Esophagus squamous epithelium (tissue), 5 donors: Measurements from ENCODE around the gene STXBP6. TPM values are rescaled to one million over a fixed set of nuclear protein-coding genes. Genes with fewer than 3 reads are reported as not detected.

Source experiments
- DNase-seq: peaks from one replicate; lab custom pipeline; 2025; lab: John Stamatoyannopoulos, UW
- H3K27ac ChIP-seq, 4 donors: fragments of 200-600 bp; sonication (generic); one replicate each; pipeline ENCODE4 v1.5.1; 2016 to 2019; ENCODE audit warnings: mild to moderate bottlenecking in 1 of 4
- H3K27me3 ChIP-seq, 4 donors: fragments of 200-600 bp; sonication (generic); 1 replicate in 3 of 4; 2 replicates in 1 of 4; pipeline versions ENCODE4 v1.5.1 to v1.6.0; 2017 to 2021; ENCODE audit warnings: antibody characterized with exemption in 1 of 4
- H3K36me3 ChIP-seq, 3 donors: fragments of 200-600 bp; sonication (generic); one replicate each; pipeline ENCODE4 v1.5.1; 2016 to 2019
- H3K4me1 ChIP-seq, 3 donors: fragments of 200-600 bp; sonication (generic); one replicate each; pipeline ENCODE4 v1.5.1; 2017 to 2019
- H3K4me3 ChIP-seq, 4 donors: fragments of 200-600 bp; sonication (generic); 1 replicate in 3 of 4; 2 replicates in 1 of 4; pipeline ENCODE4 v1.5.1; 2016 to 2019; ENCODE audit warnings: mild to moderate bottlenecking in 2 of 4, moderate library complexity in 1 of 4
- H3K9me3 ChIP-seq, 3 donors: fragments of 200-600 bp; sonication (generic); one replicate each; pipeline ENCODE4 v1.5.1; 2016 to 2019
- POLR2A ChIP-seq, 4 donors: fragments of 450-650 bp; IDR thresholded peaks; one replicate each; pipeline ENCODE4 v1.6.1; 2017; ENCODE audit warnings: antibody characterized with exemption in 4 of 4, mild to moderate bottlenecking in 4 of 4, moderate library complexity in 3 of 4
- WGBS, 2 donors: methylation state at CpG; one replicate each; pipeline ENCODE4 v1.1.5; 2018; 5-methylcytosine and 5-hydroxymethylcytosine counted together
- intact Hi-C: fragments of 100-400 bp; cut with DNase I; formaldehyde crosslinking; loops from one replicate; pipeline ENCODE4 v1.15.0; 2022
- total RNA-seq, 4 donors: library from RNA; depleted of rRNA; stranded (reverse); fragments of >200 nt; gene quantifications; one replicate each; pipeline ENCODE4 v1.1.0, GENCODE V29; 2016
- TF ChIP-seq, protein P1 (sequence below), 6 experiments: fragments of 450-650 bp in 4 of 6; fragments of 200-600 bp in 2 of 6; sonication (generic) in 2 of 6; IDR thresholded peaks; one replicate each; pipeline ENCODE4 v1.5.1; 2016 to 2019; ENCODE audit warnings: antibody characterized with exemption in 6 of 6, mild to moderate bottlenecking in 4 of 6, moderate library complexity in 4 of 6
- donor health status: DM: yes; HTN: yes; CAD: no.

The STXBP6 gene
- total RNA-seq, 4 donors from 2014 or later, result 1.2 to 9.7 (median 2.8) TPM

DNA sequence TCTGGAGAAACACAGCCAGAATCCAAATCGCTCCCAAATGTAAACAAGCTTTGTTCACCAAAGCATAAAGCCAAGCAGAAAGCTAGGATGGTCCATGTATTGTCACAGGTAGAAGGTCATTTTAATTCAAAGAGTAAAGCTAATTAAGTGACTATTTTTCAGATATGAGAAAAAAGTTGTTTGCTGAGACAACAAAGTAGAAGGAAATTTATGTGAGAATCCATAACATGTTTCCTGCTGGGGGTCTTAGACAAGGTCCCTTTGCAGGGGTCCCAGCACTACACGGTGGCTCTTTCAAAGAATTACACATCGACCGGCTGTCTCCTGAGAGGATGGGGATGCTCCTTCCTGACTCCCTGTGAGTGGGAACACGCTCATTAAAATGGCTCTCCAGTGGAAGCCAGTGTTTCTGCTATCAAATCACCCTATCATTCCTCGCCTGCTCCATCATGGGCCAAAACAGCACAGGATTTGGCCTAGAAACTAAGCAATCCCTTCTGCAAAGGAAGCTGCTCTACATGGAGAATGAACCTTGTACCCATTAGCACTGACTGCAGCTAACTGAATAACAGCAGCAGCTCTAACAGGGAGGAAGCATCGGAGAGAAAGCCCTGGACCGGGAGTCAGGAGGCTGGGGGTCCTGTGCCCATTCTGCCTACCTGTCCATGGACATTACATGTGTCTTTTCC, 175.3 kb downstream of the STXBP6 start:
- DNase-seq, result no peak
- Histone ChIP-seq H3K4me3 (no peak overlapping the region), H3K9me3 (no peaks in the 10 kb centered on the region), H3K4me1 (peaks cover 0 to 4% (median 0%) of the 10 kb centered on the region in 3 donors), H3K36me3 (no peaks in the 10 kb centered on the region), H3K27ac (no peak overlapping the region), H3K27me3 (no peaks in the 10 kb centered on the region)
- TF ChIP-seq, protein P1, sequence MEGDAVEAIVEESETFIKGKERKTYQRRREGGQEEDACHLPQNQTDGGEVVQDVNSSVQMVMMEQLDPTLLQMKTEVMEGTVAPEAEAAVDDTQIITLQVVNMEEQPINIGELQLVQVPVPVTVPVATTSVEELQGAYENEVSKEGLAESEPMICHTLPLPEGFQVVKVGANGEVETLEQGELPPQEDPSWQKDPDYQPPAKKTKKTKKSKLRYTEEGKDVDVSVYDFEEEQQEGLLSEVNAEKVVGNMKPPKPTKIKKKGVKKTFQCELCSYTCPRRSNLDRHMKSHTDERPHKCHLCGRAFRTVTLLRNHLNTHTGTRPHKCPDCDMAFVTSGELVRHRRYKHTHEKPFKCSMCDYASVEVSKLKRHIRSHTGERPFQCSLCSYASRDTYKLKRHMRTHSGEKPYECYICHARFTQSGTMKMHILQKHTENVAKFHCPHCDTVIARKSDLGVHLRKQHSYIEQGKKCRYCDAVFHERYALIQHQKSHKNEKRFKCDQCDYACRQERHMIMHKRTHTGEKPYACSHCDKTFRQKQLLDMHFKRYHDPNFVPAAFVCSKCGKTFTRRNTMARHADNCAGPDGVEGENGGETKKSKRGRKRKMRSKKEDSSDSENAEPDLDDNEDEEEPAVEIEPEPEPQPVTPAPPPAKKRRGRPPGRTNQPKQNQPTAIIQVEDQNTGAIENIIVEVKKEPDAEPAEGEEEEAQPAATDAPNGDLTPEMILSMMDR (IDR thresholded peaks at IDR 0.05), result no peak
- TF ChIP-seq POLR2A (IDR thresholded peaks at IDR 0.05), result no peak
- intact Hi-C loops, result no loop called here
- WGBS, 2 donors, result 86 to 91% methylated on average over 6 to 7 of the region's 8 CpGs

GRCh38 chr14:24873551-24873950, 176.4 kb downstream of the STXBP6 start:
- TF ChIP-seq, protein P1 (IDR thresholded peaks at IDR 0.05), result no peak
- TF ChIP-seq POLR2A (IDR thresholded peaks at IDR 0.05), result no peak
- peaks cover 0 to 4% (median 0%) of the 10 kb centered on the region in 3 donors for H3K4me1 ChIP-seq
- DNase-seq, result no peak
- H3K4me3 ChIP-seq, result no peak overlapping the region
- intact Hi-C loops, result no loop called here
- no peaks in the 10 kb centered on the region for H3K9me3 ChIP-seq
- 64 to 81% methylated on average over 5 of the region's 5 CpGs for WGBS, 2 donors
- H3K27ac ChIP-seq, result no peak overlapping the region
- no peaks in the 10 kb centered on the region for H3K27me3 ChIP-seq
- H3K36me3 ChIP-seq, result no peaks in the 10 kb centered on the region

DNA sequence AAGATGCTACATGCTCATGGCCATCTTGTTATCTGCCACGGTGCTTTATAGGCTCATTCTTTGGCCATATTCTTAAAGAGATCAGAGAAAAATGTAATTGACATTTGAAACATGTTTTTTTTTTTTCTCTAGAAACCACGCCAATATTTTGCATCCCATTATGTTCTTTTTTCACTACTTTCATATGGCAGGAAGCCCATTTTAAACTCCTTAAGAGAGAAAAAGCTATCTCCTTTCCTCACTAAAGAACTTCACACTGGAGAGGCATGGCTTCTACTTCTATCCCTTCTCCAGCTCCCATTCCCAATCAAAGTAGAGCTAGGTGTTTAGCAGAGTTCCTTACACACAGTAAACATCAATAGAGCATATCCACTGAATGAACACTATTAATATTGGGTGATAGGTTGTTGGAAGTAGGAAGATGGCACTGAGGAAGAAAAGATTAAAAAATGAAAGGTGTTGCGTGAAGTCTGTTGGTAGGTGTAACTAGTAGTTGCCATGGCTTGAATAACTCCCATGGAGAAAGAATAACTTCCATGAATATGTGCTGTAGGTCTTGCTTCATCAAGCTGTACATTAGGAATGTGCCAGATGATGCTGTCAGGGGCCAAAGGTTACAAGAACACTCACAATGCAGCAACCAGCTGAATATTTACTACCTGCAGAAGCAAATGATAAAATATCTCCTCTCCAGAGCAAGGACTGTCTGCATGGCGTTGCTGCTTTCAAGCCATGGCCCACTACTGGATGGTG, 178.8 kb downstream of the STXBP6 start:
- TF ChIP-seq, protein P1 (IDR thresholded peaks at IDR 0.05), result no peak
- TF ChIP-seq POLR2A (IDR thresholded peaks at IDR 0.05), result no peak
- Histone ChIP-seq H3K4me3 (no peak overlapping the region), H3K36me3 (no peaks in the 10 kb centered on the region), H3K27me3 (no peaks in the 10 kb centered on the region), H3K9me3 (no peaks in the 10 kb centered on the region), H3K27ac (no peak overlapping the region), H3K4me1 (peaks cover 0 to 4% (median 0%) of the 10 kb centered on the region in 3 donors)
- 81 to 85% methylated on average over 4 of the region's 4 CpGs for WGBS, 2 donors
- DNase-seq, result no peak
- intact Hi-C loops, result no loop called here

GRCh38 chr14:24868389-24868788, 181.6 kb downstream of the STXBP6 start:
- 86 to 93% methylated on average over 2 of the region's 2 CpGs for WGBS, 2 donors
- TF ChIP-seq POLR2A (IDR thresholded peaks at IDR 0.05), result no peak
- TF ChIP-seq, protein P1 (IDR thresholded peaks at IDR 0.05), result no peak

DNA sequence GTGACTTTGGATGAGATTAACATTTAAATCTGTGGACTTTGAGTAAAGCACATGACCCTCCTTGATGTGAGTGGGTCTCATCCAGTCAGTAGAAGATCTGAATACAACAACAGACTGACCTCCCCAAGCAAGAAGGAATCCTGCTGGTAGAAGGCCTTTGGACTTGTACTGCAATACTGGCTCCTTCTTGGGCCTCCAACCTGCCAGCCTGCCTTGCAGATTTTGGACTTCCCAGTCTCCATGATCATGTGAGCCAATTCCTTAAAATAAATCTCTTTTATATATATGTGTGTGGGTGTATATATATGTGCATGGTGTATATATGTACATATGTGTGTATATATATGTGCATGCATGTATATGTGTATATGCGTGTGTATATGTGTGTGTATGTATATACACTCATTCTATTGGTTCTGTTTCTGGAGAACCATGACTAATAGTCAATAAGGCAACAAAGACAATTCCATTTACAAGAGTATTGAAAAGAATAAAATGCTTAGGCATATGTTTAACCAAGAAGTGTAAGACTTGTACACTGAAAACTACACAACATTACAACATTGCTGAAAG, 183.8 kb downstream of the STXBP6 start:
- H3K36me3 ChIP-seq, result no peaks in the 10 kb centered on the region
- WGBS, 2 donors, result 88 to 91% methylated on average over 1 of the region's 1 CpG
- TF ChIP-seq, protein P1 (IDR thresholded peaks at IDR 0.05), result no peak
- TF ChIP-seq POLR2A (IDR thresholded peaks at IDR 0.05), result no peak
- no peaks in the 10 kb centered on the region for H3K9me3 ChIP-seq
- peaks cover 0 to 4% (median 0%) of the 10 kb centered on the region in 3 donors for H3K4me1 ChIP-seq
- DNase-seq, result no peak
- H3K27me3 ChIP-seq, result no peaks in the 10 kb centered on the region
- H3K4me3 ChIP-seq, result no peak overlapping the region
- H3K27ac ChIP-seq, result no peak overlapping the region
- intact Hi-C loops, result no loop called here

More at GRCh38 chr14:24868389-24868788, 181.6 kb downstream of the STXBP6 start:
- no peak for DNase-seq
- no peak overlapping the region for H3K4me3 ChIP-seq
- H3K36me3 ChIP-seq, result no peaks in the 10 kb centered on the region
- no peaks in the 10 kb centered on the region for H3K27me3 ChIP-seq
- intact Hi-C loops, result no loop called here
- H3K27ac ChIP-seq, result no peak overlapping the region
- no peaks in the 10 kb centered on the region for H3K4me1 ChIP-seq
- no peaks in the 10 kb centered on the region for H3K9me3 ChIP-seq
